GM23338 (cell line): Measurements from ENCODE around the gene CAPN10. TPM values are rescaled to one million over a fixed set of nuclear protein-coding genes. Genes with fewer than 3 reads are reported as not detected.
"Not testable (repeated sequence)": the region's sequence is repeated elsewhere in the genome, so short reads cannot be mapped to it uniquely, and the experiment has no call there.

Experiments used
- ATAC-seq: fragments of 200-7000 bp; cut with Tn5 transposase; 3 replicates; pipeline ENCODE4 v1.9.1; 2020
- DNase-seq: peaks from one replicate; pipeline ENCODE4 v3.0.0-alpha.2; 2015; ENCODE audit warnings: low spot score
- H2AFZ ChIP-seq: fragments of 200-600 bp; sonication (generic); 2 replicates; pipeline ENCODE4 v1.8.0; 2016; ENCODE audit warnings: antibody characterized with exemption, mild to moderate bottlenecking, moderate library complexity
- H3F3A ChIP-seq: fragments of 200-600 bp; sonication (generic); replicated peaks from 2 replicates; pipeline ENCODE4 v1.8.0; 2017; ENCODE audit warnings: antibody characterized with exemption, mixed run types, low read depth
- H3K27ac ChIP-seq: fragments of 200-600 bp; sonication (generic); 2 replicates; pipeline ENCODE4 v1.6.1; 2016; ENCODE audit warnings: low read depth
- H3K27me3 ChIP-seq: fragments of 200-600 bp; sonication (generic); 2 replicates; pipeline ENCODE4 v1.8.0; 2016; ENCODE audit warnings: mild to moderate bottlenecking, mixed run types, moderate library complexity; ENCODE audit not compliant: insufficient read depth
- H3K36me3 ChIP-seq: fragments of 200-600 bp; sonication (generic); 2 replicates; pipeline ENCODE4 v1.8.0; 2016; ENCODE audit warnings: mild to moderate bottlenecking; ENCODE audit not compliant: insufficient read depth
- H3K4me1 ChIP-seq: fragments of 200-600 bp; sonication (generic); 2 replicates; pipeline ENCODE4 v1.8.0; 2016; ENCODE audit warnings: mild to moderate bottlenecking, moderate library complexity; ENCODE audit not compliant: insufficient read depth
- H3K4me2 ChIP-seq: fragments of 200-600 bp; sonication (generic); 2 replicates; pipeline ENCODE4 v1.7.1; 2017; ENCODE audit warnings: mixed run types
- H3K4me3 ChIP-seq: fragments of 200-600 bp; sonication (generic); 2 replicates; pipeline ENCODE4 v1.6.1; 2016; ENCODE audit warnings: mixed run types
- H3K79me2 ChIP-seq: fragments of 200-600 bp; sonication (generic); replicated peaks from 2 replicates; pipeline ENCODE4 v1.8.0; 2017; ENCODE audit warnings: mild to moderate bottlenecking; ENCODE audit not compliant: insufficient read depth
- H3K9me2 ChIP-seq: fragments of 200-600 bp; sonication (generic); 2 replicates; pipeline ENCODE4 v1.8.0; 2017; ENCODE audit not compliant: insufficient read depth
- H4K20me1 ChIP-seq: fragments of 200-600 bp; sonication (generic); replicated peaks from 2 replicates; pipeline ENCODE4 v1.8.0; 2017; ENCODE audit warnings: mild to moderate bottlenecking; ENCODE audit not compliant: insufficient read depth
- H3K27ac Mint-ChIP-seq: 2 replicates; pipeline ENCODE4 v1.8.0; 2020; ENCODE audit warnings: inconsistent platforms, mild to moderate bottlenecking, moderate library complexity, mixed read lengths
- H3K27me3 Mint-ChIP-seq: 3 replicates; pipeline ENCODE4 v1.8.0; 2022; ENCODE audit warnings: low read depth, mild to moderate bottlenecking, moderate library complexity, mixed read lengths, inconsistent platforms; ENCODE audit not compliant: insufficient read depth, poor library complexity
- H3K36me3 Mint-ChIP-seq: 3 replicates; pipeline ENCODE4 v1.8.0; 2021; ENCODE audit warnings: low read depth, mild to moderate bottlenecking, inconsistent platforms, moderate library complexity, mixed read lengths
- H3K4me1 Mint-ChIP-seq: 3 replicates; pipeline ENCODE4 v1.8.0; 2020; ENCODE audit warnings: mild to moderate bottlenecking, inconsistent platforms, mixed read lengths
- H3K4me3 Mint-ChIP-seq: 3 replicates; pipeline ENCODE4 v1.8.0; 2021; ENCODE audit warnings: moderate library complexity, mild to moderate bottlenecking, inconsistent platforms, mixed read lengths
- H3K9me3 Mint-ChIP-seq: 3 replicates; pipeline ENCODE4 v1.8.0; 2020; ENCODE audit warnings: moderate library complexity, mild to moderate bottlenecking, inconsistent platforms, mixed read lengths
- CREB1 ChIP-seq: fragments of 250-450 bp; sonication (Bioruptor Pico); IDR thresholded peaks from 2 replicates; pipeline ENCODE4 v1.5.0; 2020; ENCODE audit warnings: low read depth, mild to moderate bottlenecking, moderate library complexity
- CTCF ChIP-seq, 2 experiments: fragments of 200-600 bp in 1 of 2; sonication (generic) in 1 of 2; conservative IDR thresholded peaks; 2 replicates each; pipeline versions ENCODE4 v1.5.1 to v1.6.1; 2016 to 2017; ENCODE audit warnings: antibody characterized with exemption in 2 of 2, low read depth in 2 of 2, mild to moderate bottlenecking in 2 of 2, moderate library complexity in 1 of 2
- EZH2 ChIP-seq: fragments of 200-600 bp; sonication (generic); IDR thresholded peaks from one replicate; pipeline ENCODE4 v1.8.0; 2017; ENCODE audit warnings: antibody characterized with exemption, mild to moderate bottlenecking, low read depth; ENCODE audit not compliant: unreplicated experiment
- EZH2phosphoT487 ChIP-seq: fragments of 200-600 bp; sonication (generic); IDR thresholded peaks from one replicate; pipeline ENCODE4 v1.8.1; 2018; ENCODE audit warnings: antibody characterized with exemption; ENCODE audit not compliant: unreplicated experiment
- JUNB ChIP-seq: IDR thresholded peaks from one replicate; pipeline ENCODE4 v1.6.1; 2016; ENCODE audit warnings: antibody characterized with exemption; ENCODE audit not compliant: unreplicated experiment
- POLR2AphosphoS5 ChIP-seq: IDR thresholded peaks from 2 replicates; pipeline ENCODE4 v1.6.1; 2016; ENCODE audit warnings: antibody characterized with exemption, low read depth
- STAT1 ChIP-seq: IDR thresholded peaks from one replicate; pipeline ENCODE4 v1.6.1; 2016; ENCODE audit warnings: antibody characterized with exemption; ENCODE audit not compliant: unreplicated experiment
- polyA plus RNA-seq: library from polyadenylated mRNA; unstranded; fragments of >200 nt; fragmentation: Nextera tagmentation; extraction: Ambion mirVana; gene quantifications from 2 replicates; pipeline ENCODE4 v1.2.1, GENCODE V29; 2016
- total RNA-seq: library from RNA; depleted of rRNA; stranded (reverse); fragments of >200 nt; shearing (Covaris generic); gene quantifications from 2 replicates; pipeline ENCODE4 v1.2.3, GENCODE V29; 2014
- TF ChIP-seq, protein P1 (sequence below): IDR thresholded peaks from 2 replicates; pipeline ENCODE4 v1.6.1; 2016; ENCODE audit warnings: antibody characterized with exemption
- TF ChIP-seq, protein P2 (sequence below): fragments of 250-450 bp; sonication (Bioruptor Pico); IDR thresholded peaks from 2 replicates; pipeline ENCODE4 v1.5.0; 2020; ENCODE audit warnings: mild to moderate bottlenecking, moderate library complexity

Gene CAPN10
- total and polyA plus RNA-seq, 2 experiments from 2014 or later = 30.2 to 59.8 TPM

DNA sequence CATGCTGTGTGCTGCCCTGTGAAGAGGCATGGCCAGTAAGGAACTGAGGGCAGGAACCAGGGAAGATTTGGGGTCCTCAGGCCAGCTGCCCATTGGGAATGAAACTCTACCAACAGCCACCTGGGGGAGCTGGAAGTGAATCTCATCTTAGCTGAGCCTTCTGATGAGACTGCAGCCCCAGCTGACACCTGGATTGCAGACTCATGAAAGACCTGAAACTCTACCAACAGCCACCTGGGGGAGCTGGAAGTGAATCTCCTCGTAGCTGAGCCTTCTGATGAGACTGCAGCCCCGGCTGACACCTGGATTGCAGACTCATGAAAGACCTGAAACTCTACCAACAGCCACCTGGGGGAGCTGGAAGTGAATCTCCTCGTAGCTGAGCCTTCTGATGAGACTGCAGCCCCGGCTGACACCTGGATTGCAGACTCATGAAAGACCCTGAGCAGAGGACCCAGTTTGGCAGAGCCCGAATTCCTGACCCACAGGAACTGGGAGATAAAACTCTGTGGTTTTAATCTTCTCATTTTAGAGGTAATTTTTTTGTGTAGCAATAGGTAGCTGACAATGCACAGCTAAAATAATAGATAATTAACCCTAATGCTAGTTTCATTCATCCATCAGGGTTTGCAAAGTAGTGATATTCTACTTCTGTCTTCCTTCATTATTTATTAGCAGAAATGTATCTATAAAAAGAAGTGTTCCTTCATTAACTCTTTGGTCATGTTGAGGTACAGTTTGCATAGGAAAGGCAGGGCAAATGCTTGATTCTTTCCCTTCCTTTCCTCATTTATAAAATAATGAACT is 30.5 kb downstream of the CAPN10 start:
- not testable (repeated sequence) for H3K27me3 ChIP-seq, H3K4me1 ChIP-seq, H3K27me3 Mint-ChIP-seq, H3K4me1 Mint-ChIP-seq, H3F3A ChIP-seq, H3K27ac Mint-ChIP-seq, H4K20me1 ChIP-seq, H2AFZ ChIP-seq, H3K9me2 ChIP-seq, H3K79me2 ChIP-seq, H3K36me3 ChIP-seq, H3K4me3 Mint-ChIP-seq, H3K4me2 ChIP-seq, ATAC-seq, H3K4me3 ChIP-seq, H3K27ac ChIP-seq
- DNase-seq = peak; percentile 43
- peaks cover 31% of the 10 kb centered on the region for H3K36me3 Mint-ChIP-seq
- H3K9me3 Mint-ChIP-seq = peaks cover 27% of the 10 kb centered on the region

DNA sequence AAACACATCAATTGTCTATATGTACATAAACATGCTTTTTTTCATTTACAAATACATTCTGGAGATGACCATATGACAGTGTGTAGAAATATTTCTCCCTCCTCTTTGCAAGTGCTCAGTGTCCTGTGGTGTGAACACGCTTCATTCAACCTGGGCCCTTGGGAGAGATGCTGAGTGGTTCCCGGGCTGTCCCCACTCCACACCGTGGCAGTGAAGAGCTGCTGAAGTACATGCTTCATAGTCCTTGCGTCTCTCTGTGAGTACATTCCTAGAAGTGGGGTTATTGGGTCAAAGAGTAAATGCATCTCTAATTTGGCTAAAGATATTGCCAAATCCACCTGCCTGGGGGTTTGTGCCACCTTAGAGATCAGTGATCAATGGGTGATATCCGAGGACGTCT is 32.2 kb downstream of the CAPN10 start:
- H3K79me2 ChIP-seq = no peaks in the 10 kb centered on the region
- no peak for DNase-seq
- H4K20me1 ChIP-seq = no peaks in the 10 kb centered on the region
- Mint-ChIP-seq H3K9me3 (peaks cover 26% of the 10 kb centered on the region), H3K4me3 (no peak overlapping the region), H3K36me3 (peaks cover 31% of the 10 kb centered on the region), H3K27me3 (peaks cover 9% of the 10 kb centered on the region), H3K4me1 (peaks cover 6% of the 10 kb centered on the region; the same call in 1 of the 3 replicates), H3K27ac (no peak overlapping the region)
- no peaks in the 10 kb centered on the region for H3K9me2 ChIP-seq
- H3K4me2 ChIP-seq = no peak overlapping the region
- H3K36me3 ChIP-seq = no peaks in the 10 kb centered on the region
- no peak overlapping the region for H3K4me3 ChIP-seq
- no peak overlapping the region for H2AFZ ChIP-seq
- H3K4me1 ChIP-seq = no peaks in the 10 kb centered on the region
- H3K27me3 ChIP-seq = no peaks in the 10 kb centered on the region
- H3K27ac ChIP-seq = no peak overlapping the region
- H3F3A ChIP-seq = no peaks in the 10 kb centered on the region
- no peak for ATAC-seq
- no peak for TF ChIP-seq EZH2
- TF ChIP-seq, protein P1, sequence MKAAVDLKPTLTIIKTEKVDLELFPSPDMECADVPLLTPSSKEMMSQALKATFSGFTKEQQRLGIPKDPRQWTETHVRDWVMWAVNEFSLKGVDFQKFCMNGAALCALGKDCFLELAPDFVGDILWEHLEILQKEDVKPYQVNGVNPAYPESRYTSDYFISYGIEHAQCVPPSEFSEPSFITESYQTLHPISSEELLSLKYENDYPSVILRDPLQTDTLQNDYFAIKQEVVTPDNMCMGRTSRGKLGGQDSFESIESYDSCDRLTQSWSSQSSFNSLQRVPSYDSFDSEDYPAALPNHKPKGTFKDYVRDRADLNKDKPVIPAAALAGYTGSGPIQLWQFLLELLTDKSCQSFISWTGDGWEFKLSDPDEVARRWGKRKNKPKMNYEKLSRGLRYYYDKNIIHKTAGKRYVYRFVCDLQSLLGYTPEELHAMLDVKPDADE = no peak
- no peak for TF ChIP-seq CREB1 (CRISPR knock-in tag)
- TF ChIP-seq JUNB = no peak
- TF ChIP-seq POLR2AphosphoS5 = no peak
- TF ChIP-seq CTCF (conservative IDR thresholded peaks at IDR 0.05; ENCODE audit: low read depth in 2 of 2) = no peak
- TF ChIP-seq STAT1 = no peak
- TF ChIP-seq, protein P2, sequence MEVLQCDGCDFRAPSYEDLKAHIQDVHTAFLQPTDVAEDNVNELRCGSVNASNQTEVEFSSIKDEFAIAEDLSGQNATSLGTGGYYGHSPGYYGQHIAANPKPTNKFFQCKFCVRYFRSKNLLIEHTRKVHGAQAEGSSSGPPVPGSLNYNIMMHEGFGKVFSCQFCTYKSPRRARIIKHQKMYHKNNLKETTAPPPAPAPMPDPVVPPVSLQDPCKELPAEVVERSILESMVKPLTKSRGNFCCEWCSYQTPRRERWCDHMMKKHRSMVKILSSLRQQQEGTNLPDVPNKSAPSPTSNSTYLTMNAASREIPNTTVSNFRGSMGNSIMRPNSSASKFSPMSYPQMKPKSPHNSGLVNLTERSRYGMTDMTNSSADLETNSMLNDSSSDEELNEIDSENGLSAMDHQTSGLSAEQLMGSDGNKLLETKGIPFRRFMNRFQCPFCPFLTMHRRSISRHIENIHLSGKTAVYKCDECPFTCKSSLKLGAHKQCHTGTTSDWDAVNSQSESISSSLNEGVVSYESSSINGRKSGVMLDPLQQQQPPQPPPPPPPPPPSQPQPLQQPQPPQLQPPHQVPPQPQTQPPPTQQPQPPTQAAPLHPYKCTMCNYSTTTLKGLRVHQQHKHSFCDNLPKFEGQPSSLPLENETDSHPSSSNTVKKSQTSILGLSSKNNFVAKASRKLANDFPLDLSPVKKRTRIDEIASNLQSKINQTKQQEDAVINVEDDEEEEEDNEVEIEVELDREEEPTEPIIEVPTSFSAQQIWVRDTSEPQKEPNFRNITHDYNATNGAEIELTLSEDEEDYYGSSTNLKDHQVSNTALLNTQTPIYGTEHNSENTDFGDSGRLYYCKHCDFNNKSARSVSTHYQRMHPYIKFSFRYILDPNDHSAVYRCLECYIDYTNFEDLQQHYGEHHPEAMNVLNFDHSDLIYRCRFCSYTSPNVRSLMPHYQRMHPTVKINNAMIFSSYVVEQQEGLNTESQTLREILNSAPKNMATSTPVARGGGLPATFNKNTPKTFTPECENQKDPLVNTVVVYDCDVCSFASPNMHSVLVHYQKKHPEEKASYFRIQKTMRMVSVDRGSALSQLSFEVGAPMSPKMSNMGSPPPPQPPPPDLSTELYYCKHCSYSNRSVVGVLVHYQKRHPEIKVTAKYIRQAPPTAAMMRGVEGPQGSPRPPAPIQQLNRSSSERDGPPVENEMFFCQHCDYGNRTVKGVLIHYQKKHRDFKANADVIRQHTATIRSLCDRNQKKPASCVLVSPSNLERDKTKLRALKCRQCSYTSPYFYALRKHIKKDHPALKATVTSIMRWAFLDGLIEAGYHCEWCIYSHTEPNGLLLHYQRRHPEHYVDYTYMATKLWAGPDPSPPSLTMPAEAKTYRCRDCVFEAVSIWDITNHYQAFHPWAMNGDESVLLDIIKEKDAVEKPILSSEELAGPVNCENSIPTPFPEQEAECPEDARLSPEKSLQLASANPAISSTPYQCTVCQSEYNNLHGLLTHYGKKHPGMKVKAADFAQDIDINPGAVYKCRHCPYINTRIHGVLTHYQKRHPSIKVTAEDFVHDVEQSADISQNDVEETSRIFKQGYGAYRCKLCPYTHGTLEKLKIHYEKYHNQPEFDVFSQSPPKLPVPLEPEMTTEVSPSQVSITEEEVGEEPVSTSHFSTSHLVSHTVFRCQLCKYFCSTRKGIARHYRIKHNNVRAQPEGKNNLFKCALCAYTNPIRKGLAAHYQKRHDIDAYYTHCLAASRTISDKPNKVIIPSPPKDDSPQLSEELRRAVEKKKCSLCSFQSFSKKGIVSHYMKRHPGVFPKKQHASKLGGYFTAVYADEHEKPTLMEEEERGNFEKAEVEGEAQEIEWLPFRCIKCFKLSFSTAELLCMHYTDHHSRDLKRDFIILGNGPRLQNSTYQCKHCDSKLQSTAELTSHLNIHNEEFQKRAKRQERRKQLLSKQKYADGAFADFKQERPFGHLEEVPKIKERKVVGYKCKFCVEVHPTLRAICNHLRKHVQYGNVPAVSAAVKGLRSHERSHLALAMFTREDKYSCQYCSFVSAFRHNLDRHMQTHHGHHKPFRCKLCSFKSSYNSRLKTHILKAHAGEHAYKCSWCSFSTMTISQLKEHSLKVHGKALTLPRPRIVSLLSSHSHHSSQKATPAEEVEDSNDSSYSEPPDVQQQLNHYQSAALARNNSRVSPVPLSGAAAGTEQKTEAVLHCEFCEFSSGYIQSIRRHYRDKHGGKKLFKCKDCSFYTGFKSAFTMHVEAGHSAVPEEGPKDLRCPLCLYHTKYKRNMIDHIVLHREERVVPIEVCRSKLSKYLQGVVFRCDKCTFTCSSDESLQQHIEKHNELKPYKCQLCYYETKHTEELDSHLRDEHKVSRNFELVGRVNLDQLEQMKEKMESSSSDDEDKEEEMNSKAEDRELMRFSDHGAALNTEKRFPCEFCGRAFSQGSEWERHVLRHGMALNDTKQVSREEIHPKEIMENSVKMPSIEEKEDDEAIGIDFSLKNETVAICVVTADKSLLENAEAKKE (CRISPR knock-in tag) = no peak
- no peak for TF ChIP-seq EZH2phosphoT487
